HepG2 (cell line): ENCODE measurements around the gene NPDC1.

Experiments used
- AFF4 ChIP-seq: sonication (generic); formaldehyde crosslinking; IDR thresholded peaks from 2 replicates; pipeline ENCODE4 v1.4.0; 2020; ENCODE audit warnings: missing genetic modification reagents
- CTCF ChIP-seq: sonication (generic); formaldehyde crosslinking; IDR thresholded peaks from 2 replicates; pipeline ENCODE4 v1.5.0; 2020; ENCODE audit warnings: mild to moderate bottlenecking, missing genetic modification reagents, moderate library complexity
- ETV6 ChIP-seq: sonication (generic); formaldehyde crosslinking; conservative IDR thresholded peaks from 2 replicates; pipeline ENCODE4 v1.4.0; 2020; ENCODE audit warnings: missing genetic modification reagents
- HINFP ChIP-seq: sonication (generic); formaldehyde crosslinking; IDR thresholded peaks from 2 replicates; pipeline ENCODE4 v1.4.0; 2020; ENCODE audit warnings: low read depth, mild to moderate bottlenecking, missing genetic modification reagents
- KAT2B ChIP-seq: fragments of 150-350 bp; IDR thresholded peaks from 2 replicates; pipeline ENCODE4 v1.6.1; 2014; ENCODE audit warnings: low read depth, low read length, borderline replicate concordance
- NONO ChIP-seq, 2 experiments: fragments of 450-650 bp in 1 of 2; sonication (generic) in 1 of 2; formaldehyde crosslinking in 1 of 2; IDR thresholded peaks in 1 of 2; conservative IDR thresholded peaks in 1 of 2; 2 replicates each; pipeline versions ENCODE4 v1.6.1 to v1.8.0; 2017 to 2022; ENCODE audit warnings: mild to moderate bottlenecking in 1 of 2, missing genetic modification reagents in 1 of 2, moderate library complexity in 1 of 2
- NR1H2 ChIP-seq: sonication (generic); formaldehyde crosslinking; IDR thresholded peaks from 2 replicates; pipeline ENCODE4 v1.8.1; 2022; ENCODE audit warnings: low read depth, missing genetic modification reagents, borderline replicate concordance
- NR2C2 ChIP-seq: sonication (generic); formaldehyde crosslinking; IDR thresholded peaks from 2 replicates; pipeline ENCODE4 v1.4.0; 2020; ENCODE audit warnings: missing genetic modification reagents, mild to moderate bottlenecking, moderate library complexity, borderline replicate concordance
- REST ChIP-seq, 2 experiments: IDR thresholded peaks; 2 replicates each; pipeline ENCODE4 v1.6.1; 2011 to 2012; ENCODE audit warnings: low read length in 2 of 2, borderline replicate concordance in 1 of 2, low read depth in 1 of 2, mild to moderate bottlenecking in 1 of 2, moderate library complexity in 1 of 2
- SOX6 ChIP-seq, 2 experiments: fragments of 450-650 bp in 1 of 2; sonication (generic) in 1 of 2; formaldehyde crosslinking in 1 of 2; IDR thresholded peaks; 2 replicates each; pipeline versions ENCODE4 v1.4.0 to v1.6.1; 2017 to 2020; ENCODE audit warnings: antibody characterized with exemption in 1 of 2, mild to moderate bottlenecking in 1 of 2, missing genetic modification reagents in 1 of 2
- ZKSCAN8 ChIP-seq: IDR thresholded peaks from 2 replicates; pipeline ENCODE4 v1.6.1; 2016; ENCODE audit warnings: borderline replicate concordance, missing genetic modification reagents, missing compliant biosample characterization
- ZNF33B ChIP-seq: sonication (generic); formaldehyde crosslinking; IDR thresholded peaks from 2 replicates; pipeline ENCODE4 v1.5.1; 2020; ENCODE audit warnings: mild to moderate bottlenecking, missing genetic modification reagents
- ZNF780A ChIP-seq: sonication (generic); formaldehyde crosslinking; IDR thresholded peaks from 2 replicates; pipeline ENCODE4 v1.8.0; 2022; ENCODE audit warnings: mild to moderate bottlenecking, missing genetic modification reagents, moderate library complexity

GRCh38 chr9:137067860-137068538 lies 22.0 kb upstream of the NPDC1 start:
- TF ChIP-seq REST (IDR thresholded peaks at IDR 0.05; ENCODE audit: borderline replicate concordance in 1 of 2, low read depth in 1 of 2, low read length in 2 of 2) = 0 out of 4 replicates have a peak, but pooled peaks of 1 of the 2 experiments have one; percentile 29
- TF ChIP-seq NR2C2 (CRISPR knock-in tag) = no peak
- no peak for TF ChIP-seq NR1H2 (CRISPR knock-in tag)
- TF ChIP-seq ZKSCAN8 (CRISPR knock-in tag) = no peak
- TF ChIP-seq CTCF (CRISPR knock-in tag) = peak; percentile 83
- TF ChIP-seq ETV6 = no peak
- TF ChIP-seq AFF4 (CRISPR knock-in tag) = no peak
- TF ChIP-seq ZNF33B (CRISPR knock-in tag) = 0 out of 2 replicates have a peak, but pooled peaks have one; percentile 40
- TF ChIP-seq SOX6 (IDR thresholded peaks at IDR 0.05) = no peak
- TF ChIP-seq SOX6 (CRISPR knock-in tag; IDR thresholded peaks at IDR 0.05) = peak; percentile 70
- no peak for TF ChIP-seq NONO (IDR thresholded peaks at IDR 0.05)
- 0 out of 2 replicates have a peak, but pooled peaks have one; percentile 43 for TF ChIP-seq NONO (CRISPR knock-in tag; conservative IDR thresholded peaks at IDR 0.05)
- TF ChIP-seq HINFP (CRISPR knock-in tag) = no peak
- TF ChIP-seq KAT2B = no peak
- TF ChIP-seq ZNF780A (CRISPR knock-in tag) = no peak
